A549 (cell line): ENCODE results near the gene ADGRB2. TPM values are rescaled to one million over a fixed set of nuclear protein-coding genes. Genes with fewer than 3 reads are reported as not detected.

Source experiments
- ATAC-seq, 2 experiments: fragments of 200-7000 bp in 1 of 2; fragments of >200 bp in 1 of 2; cut with Nextera tagmentation in 1 of 2; cut with Tn5 transposase in 1 of 2; 3 replicates each; pipeline versions ENCODE4 v1.8.0 to v1.9.1; 2018 to 2020; ENCODE audit warnings: mild to moderate bottlenecking in 1 of 2, moderate library complexity in 1 of 2
- CTCF ChIA-PET: fragments of 300-600 bp; sonication (Branson Sonifier 250); formaldehyde crosslinking; extraction: SDS; loops from one replicate; lab custom pipeline; 2021; ENCODE audit warnings: antibody characterized with exemption, inconsistent platforms; lab: Yijun Ruan, JAX
- POLR2A ChIA-PET: fragments of 350-600 bp; formaldehyde crosslinking; extraction: SDS; loops from one replicate; lab custom pipeline; 2021; ENCODE audit warnings: antibody characterized with exemption, inconsistent platforms; lab: Yijun Ruan, JAX
- DNase-seq, 2 experiments: peaks; one replicate each; pipeline versions ENCODE4 v3.0.0 to v3.0.0-alpha.2; 2011 to 2016; ENCODE audit warnings: low read depth in 1 of 2, low spot score in 1 of 2
- FAIRE-seq: peaks from 2 replicates; lab custom pipeline; 2011; peaks lifted over from hg19 to GRCh38; lab: Jason Lieb, UNC
- H3K27ac ChIP-seq, 2 experiments: fragments of >200 bp; sonication (Bioruptor Twin); formaldehyde crosslinking; 3 replicates each; pipeline ENCODE4 v1.5.1; 2016 to 2017
- H3K4me1 ChIP-seq: fragments of >200 bp; sonication (Bioruptor Twin); formaldehyde crosslinking; 3 replicates; pipeline ENCODE4 v1.6.1; 2016
- H3K4me2 ChIP-seq: fragments of >200 bp; sonication (Bioruptor Twin); formaldehyde crosslinking; 3 replicates; pipeline ENCODE4 v1.6.1; 2016
- H3K4me3 ChIP-seq: fragments of >200 bp; sonication (Bioruptor Twin); formaldehyde crosslinking; 3 replicates; pipeline ENCODE4 v1.5.1; 2016
- H3K9me3 ChIP-seq: fragments of >200 bp; sonication (Bioruptor Twin); formaldehyde crosslinking; 3 replicates; pipeline ENCODE4 v1.6.1; 2016
- CBX2 ChIP-seq: fragments of 200-600 bp; sonication (generic); IDR thresholded peaks from 2 replicates; pipeline ENCODE4 v1.6.1; 2016; ENCODE audit warnings: low read depth, mild to moderate bottlenecking, borderline replicate concordance
- CEBPB ChIP-seq, 2 experiments: fragments of >200 bp in 1 of 2; sonication (Bioruptor Twin) in 1 of 2; formaldehyde crosslinking in 1 of 2; IDR thresholded peaks; 2 replicates each; pipeline ENCODE4 v1.6.1; 2012 to 2016
- CHD2 ChIP-seq: fragments of 150-350 bp; IDR thresholded peaks from 2 replicates; pipeline ENCODE4 v1.6.1; 2014; ENCODE audit warnings: low read length; ENCODE audit not compliant: partially characterized antibody
- CHD4 ChIP-seq: fragments of 200-600 bp; sonication (generic); IDR thresholded peaks from 2 replicates; pipeline ENCODE4 v1.6.1; 2016; ENCODE audit warnings: antibody characterized with exemption, mild to moderate bottlenecking, borderline replicate concordance
- EHF ChIP-seq: fragments of 250-450 bp; sonication (Bioruptor Pico); IDR thresholded peaks from 2 replicates; pipeline ENCODE4 v1.5.0; 2020; ENCODE audit warnings: mild to moderate bottlenecking
- EHMT2 ChIP-seq: fragments of 200-600 bp; sonication (generic); IDR thresholded peaks from 2 replicates; pipeline ENCODE4 v1.6.1; 2016; ENCODE audit warnings: antibody characterized with exemption, low read depth, mild to moderate bottlenecking, moderate library complexity
- FOXS1 ChIP-seq: fragments of 250-450 bp; sonication (Bioruptor Pico); IDR thresholded peaks from 2 replicates; pipeline ENCODE4 v1.5.0; 2020; ENCODE audit warnings: mild to moderate bottlenecking, moderate library complexity
- HOXB5 ChIP-seq: fragments of 250-450 bp; sonication (Bioruptor Pico); IDR thresholded peaks from 2 replicates; pipeline ENCODE4 v1.5.0; 2020; ENCODE audit warnings: mild to moderate bottlenecking, moderate library complexity
- JUNB ChIP-seq: fragments of >200 bp; sonication (Bioruptor Twin); formaldehyde crosslinking; IDR thresholded peaks from 2 replicates; pipeline ENCODE4 v1.6.1; 2016
- KDM1A ChIP-seq: fragments of 200-600 bp; sonication (generic); IDR thresholded peaks from 2 replicates; pipeline ENCODE4 v1.6.1; 2016; ENCODE audit warnings: low read depth, mild to moderate bottlenecking
- KDM5A ChIP-seq: fragments of 200-600 bp; sonication (generic); IDR thresholded peaks from 2 replicates; pipeline ENCODE4 v1.6.1; 2016; ENCODE audit warnings: antibody characterized with exemption, mild to moderate bottlenecking
- MAZ ChIP-seq: fragments of 150-350 bp; IDR thresholded peaks from 2 replicates; pipeline ENCODE4 v1.6.1; 2014; ENCODE audit warnings: antibody characterized with exemption, low read depth, low read length, borderline replicate concordance
- NR3C1 ChIP-seq: fragments of >200 bp; sonication (Bioruptor Twin); formaldehyde crosslinking; IDR thresholded peaks from 3 replicates; pipeline ENCODE4 v1.6.1; 2017
- POLR2A ChIP-seq: IDR thresholded peaks from 2 replicates; pipeline ENCODE4 v1.6.1; 2012; ENCODE audit warnings: mild to moderate bottlenecking, low read length
- RARB ChIP-seq: fragments of 250-450 bp; sonication (Bioruptor Pico); IDR thresholded peaks from 2 replicates; pipeline ENCODE4 v1.8.0; 2021; ENCODE audit warnings: mild to moderate bottlenecking, moderate library complexity
- REST ChIP-seq: fragments of 200-600 bp; sonication (generic); IDR thresholded peaks from 2 replicates; pipeline ENCODE4 v1.6.1; 2016; ENCODE audit warnings: antibody characterized with exemption, mild to moderate bottlenecking, moderate library complexity
- RFX5 ChIP-seq: fragments of 450-650 bp; IDR thresholded peaks from 2 replicates; pipeline ENCODE4 v1.7.1; 2014; ENCODE audit warnings: antibody characterized with exemption, mild to moderate bottlenecking, moderate library complexity
- SMC3 ChIP-seq: fragments of >200 bp; sonication (Bioruptor Twin); formaldehyde crosslinking; IDR thresholded peaks from 3 replicates; pipeline ENCODE4 v1.6.1; 2018; ENCODE audit warnings: inconsistent platforms
- ZFP36 ChIP-seq: fragments of 450-650 bp; IDR thresholded peaks from 2 replicates; pipeline ENCODE4 v1.6.1; 2014; ENCODE audit warnings: borderline replicate concordance; ENCODE audit not compliant: partially characterized antibody
- WGBS: methylation state at CpG from one replicate; pipeline ENCODE4 v1.1.6; 2017; ENCODE audit errors: missing lambda C conversion rate; 5-methylcytosine and 5-hydroxymethylcytosine counted together
- polyA plus RNA-seq, 4 experiments: library from polyadenylated mRNA; depleted of rRNA in 3 of 4; stranded (reverse); fragments of >200 nt; fragmentation: RNase III in 1 of 4; extraction: RNeasy Plus Mini Kit Qiagen cat#74134 plus additional on column Dnase treatment in 1 of 4; gene quantifications; 2 replicates in 3 of 4; 3 replicates in 1 of 4; pipeline ENCODE4 v1.2.3, GENCODE V29; 2011 to 2017
- TF ChIP-seq, protein P1 (sequence below): IDR thresholded peaks from 2 replicates; pipeline ENCODE4 v1.6.1; 2012
- TF ChIP-seq, protein P2 (sequence below): IDR thresholded peaks from 2 replicates; pipeline ENCODE4 v1.6.1; 2012

ADGRB2 gene
- polyA plus RNA-seq, 2 of the 4 experiments (the other 2 are of a cell fraction) = 2.3 to 6.6 TPM

DNA sequence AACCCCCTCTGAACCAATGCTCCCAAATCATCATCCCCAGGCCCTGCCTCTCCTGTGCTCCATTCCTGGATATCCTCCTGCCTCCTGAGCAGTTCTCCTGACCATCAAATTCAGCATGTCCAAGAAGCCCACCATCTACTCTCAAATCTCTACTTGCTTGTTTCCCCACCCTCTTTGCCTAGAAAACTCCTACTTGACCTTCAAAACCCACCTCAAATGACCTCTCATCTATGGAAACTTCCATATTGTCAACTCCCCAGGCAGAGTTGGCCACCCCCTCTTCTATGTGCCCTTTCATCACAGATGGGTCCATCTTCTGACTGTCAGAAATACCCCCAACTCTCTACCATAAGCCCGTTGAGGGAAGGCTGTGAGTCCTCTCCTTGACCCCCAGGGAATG is 16.8 kb downstream of the ADGRB2 start:
- WGBS = no CpG with 5 or more reads among the region's 1 CpG
- no peaks in the 10 kb centered on the region for H3K9me3 ChIP-seq
- H3K27ac ChIP-seq = no peak overlapping the region
- no peak for TF ChIP-seq KDM5A
- TF ChIP-seq, all 56 proteins: peak for 0
- ChIA-PET CTCF (interaction anchor here (1.7 to 9.9 kb wide), 3 partner anchors 31 to 128 kb away, joined by 3 to 102 read pairs (median 13); no protein-coding TSS in a partner anchor), POLR2A (no interaction called here)
- Histone ChIP-seq H3K4me1 (peaks cover 5% of the 10 kb centered on the region; the same call in 1 of the 3 replicates), H3K4me3 (no peak overlapping the region), H3K4me2 (no peak overlapping the region)
- DNase-seq (no peak), FAIRE-seq (no peak), ATAC-seq (no peak)

- TF ChIP-seq, protein P1, sequence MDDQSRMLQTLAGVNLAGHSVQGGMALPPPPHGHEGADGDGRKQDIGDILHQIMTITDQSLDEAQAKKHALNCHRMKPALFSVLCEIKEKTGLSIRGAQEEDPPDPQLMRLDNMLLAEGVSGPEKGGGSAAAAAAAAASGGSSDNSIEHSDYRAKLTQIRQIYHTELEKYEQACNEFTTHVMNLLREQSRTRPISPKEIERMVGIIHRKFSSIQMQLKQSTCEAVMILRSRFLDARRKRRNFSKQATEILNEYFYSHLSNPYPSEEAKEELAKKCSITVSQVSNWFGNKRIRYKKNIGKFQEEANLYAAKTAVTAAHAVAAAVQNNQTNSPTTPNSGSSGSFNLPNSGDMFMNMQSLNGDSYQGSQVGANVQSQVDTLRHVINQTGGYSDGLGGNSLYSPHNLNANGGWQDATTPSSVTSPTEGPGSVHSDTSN = no peak
- TF ChIP-seq CHD4 (no peak), KDM1A (no peak)
- TF ChIP-seq, protein P2, sequence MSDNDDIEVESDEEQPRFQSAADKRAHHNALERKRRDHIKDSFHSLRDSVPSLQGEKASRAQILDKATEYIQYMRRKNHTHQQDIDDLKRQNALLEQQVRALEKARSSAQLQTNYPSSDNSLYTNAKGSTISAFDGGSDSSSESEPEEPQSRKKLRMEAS = no peak
- H3K4me3 ChIP-seq = no peak overlapping the region
- ATAC-seq (no peak), DNase-seq (no peak), FAIRE-seq (no peak)
- CTCF ChIA-PET = interaction anchor here (0.7 to 9.9 kb wide), 14 partner anchors 8 to 316 kb away, joined by 3 to 102 read pairs (median 6); no protein-coding TSS in a partner anchor
- H3K4me2 ChIP-seq = no peak overlapping the region
- H3K27ac ChIP-seq = no peak overlapping the region
- peaks cover 5% of the 10 kb centered on the region; the same call in 1 of the 3 replicates for H3K4me1 ChIP-seq
- 80% methylated on average over 7 of the region's 7 CpGs for WGBS
- POLR2A ChIA-PET = interaction anchor here (1.4 to 1.6 kb wide), 2 partner anchors 31 to 42 kb away, joined by 6 to 8 read pairs; no protein-coding TSS in a partner anchor
- no peaks in the 10 kb centered on the region for H3K9me3 ChIP-seq
Measured at GRCh38 chr1:31746687-31747086, 17.5 kb downstream of the ADGRB2 start.

DNA sequence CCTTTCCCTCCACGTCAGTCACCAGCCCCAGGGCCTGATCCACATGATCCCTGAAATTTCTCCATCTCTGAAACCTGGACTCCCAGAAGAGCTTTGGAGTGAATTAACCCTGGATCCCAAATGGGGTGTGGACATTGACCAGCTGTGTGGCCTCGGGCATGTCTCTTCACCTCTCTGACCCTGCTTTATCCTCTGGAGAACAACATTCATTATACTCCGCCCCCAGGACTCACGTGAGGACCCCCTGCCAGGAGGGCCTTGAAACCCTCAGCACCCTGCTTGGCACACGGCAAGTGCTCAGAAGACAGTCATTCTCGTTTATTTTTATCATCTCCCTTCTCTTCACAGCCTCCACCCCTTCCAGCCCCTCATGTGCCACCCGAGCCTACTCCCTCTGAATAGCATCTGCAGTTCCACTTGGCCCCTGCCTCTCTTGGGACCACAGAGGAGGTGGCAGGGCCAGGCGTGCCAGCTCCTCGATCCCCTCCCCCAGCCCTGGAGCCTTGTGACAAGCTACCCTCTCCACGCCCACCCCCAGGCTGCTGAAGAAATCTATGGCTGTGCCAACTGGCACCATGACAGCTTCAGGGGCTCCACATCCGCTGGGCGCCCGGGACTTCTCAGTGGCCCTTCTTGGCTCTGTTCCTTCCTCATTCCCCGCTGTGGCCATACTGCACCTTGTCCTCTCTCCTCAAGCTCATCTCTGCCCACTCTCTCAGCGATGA is 18.0 kb downstream of the ADGRB2 start:
- TF ChIP-seq MAZ = no peak
- no peak for TF ChIP-seq NR3C1
- no peak for TF ChIP-seq JUNB
- no peak for TF ChIP-seq CEBPB (IDR thresholded peaks at IDR 0.05)
- TF ChIP-seq, protein P2 = no peak
- TF ChIP-seq POLR2A = no peak
- ChIA-PET CTCF (interaction anchor here (0.7 to 9.9 kb wide), 28 partner anchors 8 to 317 kb away, joined by 3 to 102 read pairs (median 5); partner anchors contain the start of gene ADGRB2), POLR2A (interaction anchor here (0.9 to 1.6 kb wide), 7 partner anchors 16 to 101 kb away, joined by 3 to 8 read pairs (median 3); partner anchors contain the start of gene PEF1)
- no peak for DNase-seq
- Histone ChIP-seq H3K4me1 (peaks cover 5% of the 10 kb centered on the region; the same call in 1 of the 3 replicates), H3K27ac (peak overlapping the region in 1 of 2 experiments; percentile 21; a peak in 1 of 6 replicates), H3K9me3 (no peaks in the 10 kb centered on the region), H3K4me3 (no peak overlapping the region), H3K4me2 (no peak overlapping the region)
- ATAC-seq = no peak; a peak in 1 of 6 replicates
- WGBS = 62% methylated on average over 15 of the region's 15 CpGs
- FAIRE-seq = no peak

- ChIA-PET CTCF (interaction anchor here (0.7 to 9.9 kb wide), 28 partner anchors 9 to 126 kb away, joined by 3 to 102 read pairs (median 5); partner anchors contain the start of genes ADGRB2 and PEF1), POLR2A (interaction anchor here (0.8 to 1.6 kb wide), 8 partner anchors 17 to 100 kb away, joined by 3 to 8 read pairs (median 3); partner anchors contain the start of gene PEF1)
- DNase-seq (peak; percentile 54 to 77), ATAC-seq (peak; percentile 85 to 95; a peak in 5 of 6 replicates), FAIRE-seq (no peak)
- H3K4me3 ChIP-seq = no peak overlapping the region
- H3K9me3 ChIP-seq = no peaks in the 10 kb centered on the region
- peaks cover 5% of the 10 kb centered on the region; the same call in 1 of the 3 replicates for H3K4me1 ChIP-seq
- no peak overlapping the region for H3K4me2 ChIP-seq
- peak overlapping the region in 1 of 2 experiments; percentile 21; a peak in 1 of 6 replicates for H3K27ac ChIP-seq
- WGBS = 40% methylated on average over 3 of the region's 4 CpGs
- TF ChIP-seq CHD4 (no peak), CHD2 (no peak), RARB (CRISPR knock-in tag) (no peak), EHMT2 (no peak), RFX5 (no peak), REST (no peak), KDM1A (no peak), CEBPB (IDR thresholded peaks at IDR 0.05) (no peak), FOXS1 (CRISPR knock-in tag) (no peak), HOXB5 (no peak), CBX2 (no peak), EHF (no peak), SMC3 (peak; percentile 73), ZFP36 (no peak)
- TF ChIP-seq, protein P2 = no peak
Measured at GRCh38 chr1:31745096-31745945, 18.8 kb downstream of the ADGRB2 start.
